ENCODE measurements around the gene PTPA. TPM values are rescaled to one million over a fixed set of nuclear protein-coding genes. Genes with fewer than 3 reads are reported as not detected.

PTPA gene
- total and polyA plus RNA-seq, 2 of the 4 experiments (the other 2 are of a cell fraction): 124 to 149 TPM

DNA sequence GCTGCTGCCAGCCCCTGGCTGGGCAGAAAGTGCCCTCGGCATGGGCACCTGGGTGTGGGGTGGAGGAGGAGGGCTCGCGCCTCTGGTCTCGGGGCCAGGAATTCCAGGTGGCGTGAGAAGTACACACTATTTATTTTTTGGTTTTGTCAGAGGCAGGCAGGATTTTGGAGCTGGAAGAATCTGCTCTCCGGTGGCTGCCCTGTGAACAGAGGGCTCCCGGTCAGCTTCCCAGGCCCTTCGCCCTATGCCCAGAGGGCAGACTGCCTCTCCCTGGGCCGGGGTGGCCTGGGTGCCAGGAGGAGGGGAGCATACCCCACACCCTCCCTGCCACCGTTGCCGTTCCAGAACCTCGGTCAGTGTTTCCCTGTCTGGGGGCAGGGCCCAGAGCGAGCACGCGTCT lies 22.0 kb upstream of the PTPA start:
- Histone ChIP-seq H4K20me1 (ENCODE audit: insufficient read depth, low read length) (no peaks in the 10 kb centered on the region), H3K18ac (ENCODE audit: low read depth, low read length) (no peak overlapping the region), H3K9ac (ENCODE audit: low read depth, low read length) (no peak overlapping the region), H3K4ac (ENCODE audit: low read depth, low read length) (no peak overlapping the region), H3K56ac (ENCODE audit: extremely low read depth, insufficient read depth, low read length) (no peak overlapping the region), H2BK15ac (ENCODE audit: low read depth, low read length) (no peak overlapping the region), H3K27ac (ENCODE audit: insufficient read depth, low read length) (no peak overlapping the region), H3K9me3 (ENCODE audit: control insufficient read depth, insufficient read depth, low read length) (no peaks in the 10 kb centered on the region), H3K23ac (ENCODE audit: low read depth, low read length) (no peak overlapping the region), H2AK5ac (ENCODE audit: low read depth, low read length) (no peak overlapping the region), H2BK20ac (ENCODE audit: low read depth, low read length) (no peak overlapping the region), H4K8ac (ENCODE audit: low read depth in 2 of 2, low read length in 2 of 2) (no peak overlapping the region), H3K27me3 (ENCODE audit: control insufficient read depth, insufficient read depth, low read length) (no peaks in the 10 kb centered on the region), H3K4me3 (ENCODE audit: insufficient read depth, low read depth, low read length) (no peak overlapping the region), H2AFZ (replicated peaks; ENCODE audit: low read length, poor library complexity) (no peak overlapping the region), H3K14ac (replicated peaks; ENCODE audit: low read depth, low read length) (no peak overlapping the region), H3K79me1 (ENCODE audit: low read depth in 1 of 2, low read length in 2 of 2) (peaks cover 2 to 3% of the 10 kb centered on the region in 2 experiments; a peak in 3 of 4 replicates), H2BK120ac (ENCODE audit: low read depth, low read length) (no peak overlapping the region), H3K4me2 (ENCODE audit: low read depth, low read length) (no peak overlapping the region), H4K91ac (ENCODE audit: insufficient read depth, low read depth, low read length) (no peak overlapping the region), H2AK9ac (replicated peaks; ENCODE audit: low read depth, low read length, poor library complexity) (no peak overlapping the region), H2BK5ac (ENCODE audit: low read depth, low read length, poor library complexity, severe bottlenecking) (no peak overlapping the region), H3K36me3 (ENCODE audit: control insufficient read depth, insufficient read depth, low read length) (peaks cover 34% of the 10 kb centered on the region; the same call in 1 of the 2 replicates), H3K9me1 (ENCODE audit: insufficient read depth, low read length) (no peaks in the 10 kb centered on the region), H3K4me1 (ENCODE audit: control insufficient read depth, insufficient read depth, low read length) (no peaks in the 10 kb centered on the region), H4K5ac (ENCODE audit: low read depth, low read length) (no peak overlapping the region)
- BruUV-seq (replicated peaks): no TSS peak
- in situ Hi-C loops (cut with MboI; ENCODE audit: low sequenced_read_pairs): no loop called here
- intact Hi-C loops (cut with micrococcal nuclease): no loop called here
- 93% methylated on average over 10 of the region's 15 CpGs; no CpG with 5 or more reads in 1 of the 2 experiments for WGBS, 2 experiments (ENCODE audit: extremely low coverage in 2 of 2, insufficient read length in 1 of 2)
- DNase-seq: no peak
- dilution Hi-C loops (cut with HindIII; ENCODE audit: low sequenced_read_pairs, unreplicated experiment): no loop called here
- CTCF ChIA-PET: no interaction called here
- no peak for ATAC-seq (ENCODE audit: low read depth)
- TF ChIP-seq RFX5 (IDR thresholded peaks at IDR 0.05; ENCODE audit: low read depth, low read length): no peak
- TF ChIP-seq CHD1 (IDR thresholded peaks at IDR 0.05; ENCODE audit: low read depth, low read length): no peak
- no peak for TF ChIP-seq FOS (IDR thresholded peaks at IDR 0.05; ENCODE audit: low read depth, low read length)
- TF ChIP-seq NFE2L2 (IDR thresholded peaks at IDR 0.05; ENCODE audit: low read depth, low read length): no peak
- TF ChIP-seq, protein P1, sequence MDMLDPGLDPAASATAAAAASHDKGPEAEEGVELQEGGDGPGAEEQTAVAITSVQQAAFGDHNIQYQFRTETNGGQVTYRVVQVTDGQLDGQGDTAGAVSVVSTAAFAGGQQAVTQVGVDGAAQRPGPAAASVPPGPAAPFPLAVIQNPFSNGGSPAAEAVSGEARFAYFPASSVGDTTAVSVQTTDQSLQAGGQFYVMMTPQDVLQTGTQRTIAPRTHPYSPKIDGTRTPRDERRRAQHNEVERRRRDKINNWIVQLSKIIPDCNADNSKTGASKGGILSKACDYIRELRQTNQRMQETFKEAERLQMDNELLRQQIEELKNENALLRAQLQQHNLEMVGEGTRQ (IDR thresholded peaks at IDR 0.05; ENCODE audit: low read depth, low read length): no peak
- no peak for TF ChIP-seq MAZ (IDR thresholded peaks at IDR 0.05; ENCODE audit: borderline replicate concordance, low read depth, low read length)
- no peak for TF ChIP-seq MXI1 (IDR thresholded peaks at IDR 0.05; ENCODE audit: borderline replicate concordance, low read depth, low read length)
- TF ChIP-seq POLR2A (IDR thresholded peaks at IDR 0.05; ENCODE audit: low read depth, low read length): no peak
- TF ChIP-seq, protein P2, sequence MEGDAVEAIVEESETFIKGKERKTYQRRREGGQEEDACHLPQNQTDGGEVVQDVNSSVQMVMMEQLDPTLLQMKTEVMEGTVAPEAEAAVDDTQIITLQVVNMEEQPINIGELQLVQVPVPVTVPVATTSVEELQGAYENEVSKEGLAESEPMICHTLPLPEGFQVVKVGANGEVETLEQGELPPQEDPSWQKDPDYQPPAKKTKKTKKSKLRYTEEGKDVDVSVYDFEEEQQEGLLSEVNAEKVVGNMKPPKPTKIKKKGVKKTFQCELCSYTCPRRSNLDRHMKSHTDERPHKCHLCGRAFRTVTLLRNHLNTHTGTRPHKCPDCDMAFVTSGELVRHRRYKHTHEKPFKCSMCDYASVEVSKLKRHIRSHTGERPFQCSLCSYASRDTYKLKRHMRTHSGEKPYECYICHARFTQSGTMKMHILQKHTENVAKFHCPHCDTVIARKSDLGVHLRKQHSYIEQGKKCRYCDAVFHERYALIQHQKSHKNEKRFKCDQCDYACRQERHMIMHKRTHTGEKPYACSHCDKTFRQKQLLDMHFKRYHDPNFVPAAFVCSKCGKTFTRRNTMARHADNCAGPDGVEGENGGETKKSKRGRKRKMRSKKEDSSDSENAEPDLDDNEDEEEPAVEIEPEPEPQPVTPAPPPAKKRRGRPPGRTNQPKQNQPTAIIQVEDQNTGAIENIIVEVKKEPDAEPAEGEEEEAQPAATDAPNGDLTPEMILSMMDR (conservative IDR thresholded peaks at IDR 0.05; ENCODE audit: low read depth, low read length): no peak
- no peak for TF ChIP-seq SMC3 (IDR thresholded peaks at IDR 0.05; ENCODE audit: low read depth, low read length)
- TF ChIP-seq RCOR1 (IDR thresholded peaks at IDR 0.05; ENCODE audit: insufficient replicate concordance, low read length): no peak
- no peak for TF ChIP-seq RAD21 (IDR thresholded peaks at IDR 0.05; ENCODE audit: low read length)
- TF ChIP-seq BHLHE40 (IDR thresholded peaks at IDR 0.05; ENCODE audit: low read depth, low read length): no peak
- POLR2A ChIA-PET (ENCODE audit: unreplicated experiment): no interaction called here

Data from IMR-90 (cell line).